Measurements from ENCODE around the gene RALGPS1. TPM values are rescaled to one million over a fixed set of nuclear protein-coding genes. Genes with fewer than 3 reads are reported as not detected.

The RALGPS1 gene
- total RNA-seq, 1 experiment from 2014 or later, result 18.6 TPM

- Mint-ChIP-seq H3K36me3 (ENCODE audit: insufficient read depth in 1 of 3, low read depth in 3 of 3) (peaks cover 15 to 23% (median 22%) of the 10 kb centered on the region in 3 experiments; a peak in 6 of 7 replicates), H3K4me1 (peaks cover 12 to 22% of the 10 kb centered on the region in 2 experiments), H3K9me3 (no peaks in the 10 kb centered on the region), H3K4me3 (no peak overlapping the region), H3K27ac (peak overlapping the region in 1 of 3 experiments; percentile 59; a peak in 1 of 7 replicates), H3K27me3 (ENCODE audit: low read depth) (no peaks in the 10 kb centered on the region)
- no peak overlapping the region for H3K9ac ChIP-seq (ENCODE audit: extremely low read depth, insufficient read length, low read length)
- H3K14ac ChIP-seq (ENCODE audit: insufficient read depth, low read length), result no peak overlapping the region
- H3K27me3 ChIP-seq (ENCODE audit: insufficient read depth, low read length), result no peaks in the 10 kb centered on the region
- no peak overlapping the region for H2BK20ac ChIP-seq (ENCODE audit: low read depth, low read length, poor library complexity, severe bottlenecking)
- no peak overlapping the region for H2AK5ac ChIP-seq (ENCODE audit: insufficient read length, low read length)
- H3K4me2 ChIP-seq (ENCODE audit: insufficient read depth, insufficient read length, low read length), result no peak overlapping the region
- H3K79me2 ChIP-seq (ENCODE audit: insufficient read depth, low read length), result no peaks in the 10 kb centered on the region
- no peak overlapping the region for H2AFZ ChIP-seq (ENCODE audit: low read length)
- no CpG with 5 or more reads among the region's 15 CpGs for WGBS (ENCODE audit: extremely low coverage, insufficient read length, low lambda C conversion rate)
- no peak overlapping the region for H3K27ac ChIP-seq (ENCODE audit: insufficient read length, low read depth, low read length)
- H3K56ac ChIP-seq (ENCODE audit: insufficient read length, low read depth, low read length), result no peak overlapping the region
- no peak overlapping the region for H2BK5ac ChIP-seq (ENCODE audit: insufficient read length, low read length)
- H4K91ac ChIP-seq (ENCODE audit: insufficient read length, low read depth, low read length), result no peak overlapping the region
- DNase-seq, result no peak
- no peaks in the 10 kb centered on the region for H3K9me3 ChIP-seq (ENCODE audit: control insufficient read depth, low read depth, low read length)
- H2BK15ac ChIP-seq (ENCODE audit: low read depth, low read length), result no peak overlapping the region
- H3K18ac ChIP-seq (ENCODE audit: insufficient read length, low read depth, low read length), result no peak overlapping the region
- H3K79me1 ChIP-seq (ENCODE audit: insufficient read depth, low read depth, low read length, poor library complexity, severe bottlenecking), result no peaks in the 10 kb centered on the region
- H3K23me2 ChIP-seq (ENCODE audit: insufficient read length, low read depth, low read length, poor library complexity, severe bottlenecking), result no peaks in the 10 kb centered on the region
- no peak overlapping the region for H4K8ac ChIP-seq (replicated peaks; ENCODE audit: insufficient read length, low read depth, low read length)
- no peak overlapping the region for H2BK120ac ChIP-seq (ENCODE audit: low read depth, low read length, poor library complexity, severe bottlenecking)
- H4K5ac ChIP-seq (ENCODE audit: insufficient read length, low read depth, low read length), result no peak overlapping the region
- no peaks in the 10 kb centered on the region; the same call in 1 of the 2 replicates for H3K4me1 ChIP-seq (ENCODE audit: insufficient read depth, low read length)
- H3K23ac ChIP-seq (ENCODE audit: insufficient read length, low read depth, low read length), result no peak overlapping the region
- no peak overlapping the region for H3T11ph ChIP-seq (ENCODE audit: low read length)
- H2BK12ac ChIP-seq (ENCODE audit: insufficient read length, low read depth, low read length), result no peak overlapping the region
- TF ChIP-seq, protein P1, sequence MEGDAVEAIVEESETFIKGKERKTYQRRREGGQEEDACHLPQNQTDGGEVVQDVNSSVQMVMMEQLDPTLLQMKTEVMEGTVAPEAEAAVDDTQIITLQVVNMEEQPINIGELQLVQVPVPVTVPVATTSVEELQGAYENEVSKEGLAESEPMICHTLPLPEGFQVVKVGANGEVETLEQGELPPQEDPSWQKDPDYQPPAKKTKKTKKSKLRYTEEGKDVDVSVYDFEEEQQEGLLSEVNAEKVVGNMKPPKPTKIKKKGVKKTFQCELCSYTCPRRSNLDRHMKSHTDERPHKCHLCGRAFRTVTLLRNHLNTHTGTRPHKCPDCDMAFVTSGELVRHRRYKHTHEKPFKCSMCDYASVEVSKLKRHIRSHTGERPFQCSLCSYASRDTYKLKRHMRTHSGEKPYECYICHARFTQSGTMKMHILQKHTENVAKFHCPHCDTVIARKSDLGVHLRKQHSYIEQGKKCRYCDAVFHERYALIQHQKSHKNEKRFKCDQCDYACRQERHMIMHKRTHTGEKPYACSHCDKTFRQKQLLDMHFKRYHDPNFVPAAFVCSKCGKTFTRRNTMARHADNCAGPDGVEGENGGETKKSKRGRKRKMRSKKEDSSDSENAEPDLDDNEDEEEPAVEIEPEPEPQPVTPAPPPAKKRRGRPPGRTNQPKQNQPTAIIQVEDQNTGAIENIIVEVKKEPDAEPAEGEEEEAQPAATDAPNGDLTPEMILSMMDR (conservative IDR thresholded peaks at IDR 0.05), result no peak
- H4K20me1 ChIP-seq (ENCODE audit: control insufficient read depth, insufficient read depth, insufficient read length), result no peaks in the 10 kb centered on the region
- no peak overlapping the region for H3K4ac ChIP-seq (ENCODE audit: low read depth, low read length)
These were observed 30.9 kb upstream of the RALGPS1 start for GRCh38 chr9:126883636-126884035.

Measured in H9 (cell line).